GM23338 (cell line): Measurements from ENCODE around the gene MIAT. TPM values are rescaled to one million over a fixed set of nuclear protein-coding genes. Genes with fewer than 3 reads are reported as not detected.

Experiments used
- ATAC-seq: fragments of 200-7000 bp; cut with Tn5 transposase; 3 replicates; pipeline ENCODE4 v1.9.1; 2020
- DNase-seq: peaks from one replicate; pipeline ENCODE4 v3.0.0-alpha.2; 2015; ENCODE audit warnings: low spot score
- H2AFZ ChIP-seq: fragments of 200-600 bp; sonication (generic); 2 replicates; pipeline ENCODE4 v1.8.0; 2016; ENCODE audit warnings: antibody characterized with exemption, mild to moderate bottlenecking, moderate library complexity
- H3F3A ChIP-seq: fragments of 200-600 bp; sonication (generic); replicated peaks from 2 replicates; pipeline ENCODE4 v1.8.0; 2017; ENCODE audit warnings: antibody characterized with exemption, mixed run types, low read depth
- H3K27ac ChIP-seq: fragments of 200-600 bp; sonication (generic); 2 replicates; pipeline ENCODE4 v1.6.1; 2016; ENCODE audit warnings: low read depth
- H3K27me3 ChIP-seq: fragments of 200-600 bp; sonication (generic); 2 replicates; pipeline ENCODE4 v1.8.0; 2016; ENCODE audit warnings: mild to moderate bottlenecking, mixed run types, moderate library complexity; ENCODE audit not compliant: insufficient read depth
- H3K36me3 ChIP-seq: fragments of 200-600 bp; sonication (generic); 2 replicates; pipeline ENCODE4 v1.8.0; 2016; ENCODE audit warnings: mild to moderate bottlenecking; ENCODE audit not compliant: insufficient read depth
- H3K4me1 ChIP-seq: fragments of 200-600 bp; sonication (generic); 2 replicates; pipeline ENCODE4 v1.8.0; 2016; ENCODE audit warnings: mild to moderate bottlenecking, moderate library complexity; ENCODE audit not compliant: insufficient read depth
- H3K4me2 ChIP-seq: fragments of 200-600 bp; sonication (generic); 2 replicates; pipeline ENCODE4 v1.7.1; 2017; ENCODE audit warnings: mixed run types
- H3K4me3 ChIP-seq: fragments of 200-600 bp; sonication (generic); 2 replicates; pipeline ENCODE4 v1.6.1; 2016; ENCODE audit warnings: mixed run types
- H3K79me2 ChIP-seq: fragments of 200-600 bp; sonication (generic); replicated peaks from 2 replicates; pipeline ENCODE4 v1.8.0; 2017; ENCODE audit warnings: mild to moderate bottlenecking; ENCODE audit not compliant: insufficient read depth
- H3K9me2 ChIP-seq: fragments of 200-600 bp; sonication (generic); 2 replicates; pipeline ENCODE4 v1.8.0; 2017; ENCODE audit not compliant: insufficient read depth
- H4K20me1 ChIP-seq: fragments of 200-600 bp; sonication (generic); replicated peaks from 2 replicates; pipeline ENCODE4 v1.8.0; 2017; ENCODE audit warnings: mild to moderate bottlenecking; ENCODE audit not compliant: insufficient read depth
- H3K27ac Mint-ChIP-seq: 2 replicates; pipeline ENCODE4 v1.8.0; 2020; ENCODE audit warnings: inconsistent platforms, mild to moderate bottlenecking, moderate library complexity, mixed read lengths
- H3K27me3 Mint-ChIP-seq: 3 replicates; pipeline ENCODE4 v1.8.0; 2022; ENCODE audit warnings: low read depth, mild to moderate bottlenecking, moderate library complexity, mixed read lengths, inconsistent platforms; ENCODE audit not compliant: insufficient read depth, poor library complexity
- H3K36me3 Mint-ChIP-seq: 3 replicates; pipeline ENCODE4 v1.8.0; 2021; ENCODE audit warnings: low read depth, mild to moderate bottlenecking, inconsistent platforms, moderate library complexity, mixed read lengths
- H3K4me1 Mint-ChIP-seq: 3 replicates; pipeline ENCODE4 v1.8.0; 2020; ENCODE audit warnings: mild to moderate bottlenecking, inconsistent platforms, mixed read lengths
- H3K4me3 Mint-ChIP-seq: 3 replicates; pipeline ENCODE4 v1.8.0; 2021; ENCODE audit warnings: moderate library complexity, mild to moderate bottlenecking, inconsistent platforms, mixed read lengths
- H3K9me3 Mint-ChIP-seq: 3 replicates; pipeline ENCODE4 v1.8.0; 2020; ENCODE audit warnings: moderate library complexity, mild to moderate bottlenecking, inconsistent platforms, mixed read lengths
- CREB1 ChIP-seq: fragments of 250-450 bp; sonication (Bioruptor Pico); IDR thresholded peaks from 2 replicates; pipeline ENCODE4 v1.5.0; 2020; ENCODE audit warnings: low read depth, mild to moderate bottlenecking, moderate library complexity
- EZH2phosphoT487 ChIP-seq: fragments of 200-600 bp; sonication (generic); IDR thresholded peaks from one replicate; pipeline ENCODE4 v1.8.1; 2018; ENCODE audit warnings: antibody characterized with exemption; ENCODE audit not compliant: unreplicated experiment
- NANOG ChIP-seq: IDR thresholded peaks from 2 replicates; pipeline ENCODE4 v1.6.1; 2016; ENCODE audit warnings: antibody characterized with exemption, borderline replicate concordance
- ZNF114 ChIP-seq: fragments of 250-450 bp; sonication (Bioruptor Pico); IDR thresholded peaks from 2 replicates; pipeline ENCODE4 v1.5.0; 2020; ENCODE audit warnings: mild to moderate bottlenecking, moderate library complexity
- polyA plus RNA-seq: library from polyadenylated mRNA; unstranded; fragments of >200 nt; fragmentation: Nextera tagmentation; extraction: Ambion mirVana; gene quantifications from 2 replicates; pipeline ENCODE4 v1.2.1, GENCODE V29; 2016
- total RNA-seq: library from RNA; depleted of rRNA; stranded (reverse); fragments of >200 nt; shearing (Covaris generic); gene quantifications from 2 replicates; pipeline ENCODE4 v1.2.3, GENCODE V29; 2014
- TF ChIP-seq, protein P1 (sequence below): fragments of 250-450 bp; sonication (Bioruptor Pico); IDR thresholded peaks from 2 replicates; pipeline ENCODE4 v1.5.0; 2020; ENCODE audit warnings: mild to moderate bottlenecking, moderate library complexity

The MIAT gene
- total and polyA plus RNA-seq, 2 experiments from 2014 or later: 10.0 to 63.6 TPM

DNA sequence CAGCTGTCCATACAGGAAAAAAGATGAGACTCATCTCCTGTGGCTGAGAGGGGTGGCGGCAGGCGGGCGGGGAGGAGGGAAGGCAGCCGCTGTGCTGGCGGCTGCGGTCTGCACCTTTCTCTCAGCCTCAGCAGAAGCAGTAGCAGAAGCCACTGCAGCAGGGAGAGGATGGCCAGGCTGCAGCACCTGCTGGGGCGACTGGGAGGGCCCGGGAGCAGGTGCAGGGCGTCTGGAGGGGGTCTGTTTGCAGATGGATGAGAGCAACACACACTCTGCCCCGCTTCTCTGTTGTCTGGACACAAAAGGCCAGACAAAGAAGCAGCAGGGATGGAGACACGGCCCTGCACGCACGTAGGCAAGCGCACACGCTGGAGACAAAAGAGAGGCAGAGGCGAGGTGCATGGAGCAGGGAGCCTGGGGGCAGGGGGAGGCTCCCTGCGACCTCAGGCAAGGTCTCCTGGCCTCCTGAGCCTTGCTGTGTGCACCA, 9.3 kb upstream of the MIAT start:
- H3K4me3 Mint-ChIP-seq: peak overlapping the region; percentile 50
- TF ChIP-seq CREB1 (CRISPR knock-in tag) (peak; percentile 42), EZH2phosphoT487 (no peak)
- TF ChIP-seq, protein P1, sequence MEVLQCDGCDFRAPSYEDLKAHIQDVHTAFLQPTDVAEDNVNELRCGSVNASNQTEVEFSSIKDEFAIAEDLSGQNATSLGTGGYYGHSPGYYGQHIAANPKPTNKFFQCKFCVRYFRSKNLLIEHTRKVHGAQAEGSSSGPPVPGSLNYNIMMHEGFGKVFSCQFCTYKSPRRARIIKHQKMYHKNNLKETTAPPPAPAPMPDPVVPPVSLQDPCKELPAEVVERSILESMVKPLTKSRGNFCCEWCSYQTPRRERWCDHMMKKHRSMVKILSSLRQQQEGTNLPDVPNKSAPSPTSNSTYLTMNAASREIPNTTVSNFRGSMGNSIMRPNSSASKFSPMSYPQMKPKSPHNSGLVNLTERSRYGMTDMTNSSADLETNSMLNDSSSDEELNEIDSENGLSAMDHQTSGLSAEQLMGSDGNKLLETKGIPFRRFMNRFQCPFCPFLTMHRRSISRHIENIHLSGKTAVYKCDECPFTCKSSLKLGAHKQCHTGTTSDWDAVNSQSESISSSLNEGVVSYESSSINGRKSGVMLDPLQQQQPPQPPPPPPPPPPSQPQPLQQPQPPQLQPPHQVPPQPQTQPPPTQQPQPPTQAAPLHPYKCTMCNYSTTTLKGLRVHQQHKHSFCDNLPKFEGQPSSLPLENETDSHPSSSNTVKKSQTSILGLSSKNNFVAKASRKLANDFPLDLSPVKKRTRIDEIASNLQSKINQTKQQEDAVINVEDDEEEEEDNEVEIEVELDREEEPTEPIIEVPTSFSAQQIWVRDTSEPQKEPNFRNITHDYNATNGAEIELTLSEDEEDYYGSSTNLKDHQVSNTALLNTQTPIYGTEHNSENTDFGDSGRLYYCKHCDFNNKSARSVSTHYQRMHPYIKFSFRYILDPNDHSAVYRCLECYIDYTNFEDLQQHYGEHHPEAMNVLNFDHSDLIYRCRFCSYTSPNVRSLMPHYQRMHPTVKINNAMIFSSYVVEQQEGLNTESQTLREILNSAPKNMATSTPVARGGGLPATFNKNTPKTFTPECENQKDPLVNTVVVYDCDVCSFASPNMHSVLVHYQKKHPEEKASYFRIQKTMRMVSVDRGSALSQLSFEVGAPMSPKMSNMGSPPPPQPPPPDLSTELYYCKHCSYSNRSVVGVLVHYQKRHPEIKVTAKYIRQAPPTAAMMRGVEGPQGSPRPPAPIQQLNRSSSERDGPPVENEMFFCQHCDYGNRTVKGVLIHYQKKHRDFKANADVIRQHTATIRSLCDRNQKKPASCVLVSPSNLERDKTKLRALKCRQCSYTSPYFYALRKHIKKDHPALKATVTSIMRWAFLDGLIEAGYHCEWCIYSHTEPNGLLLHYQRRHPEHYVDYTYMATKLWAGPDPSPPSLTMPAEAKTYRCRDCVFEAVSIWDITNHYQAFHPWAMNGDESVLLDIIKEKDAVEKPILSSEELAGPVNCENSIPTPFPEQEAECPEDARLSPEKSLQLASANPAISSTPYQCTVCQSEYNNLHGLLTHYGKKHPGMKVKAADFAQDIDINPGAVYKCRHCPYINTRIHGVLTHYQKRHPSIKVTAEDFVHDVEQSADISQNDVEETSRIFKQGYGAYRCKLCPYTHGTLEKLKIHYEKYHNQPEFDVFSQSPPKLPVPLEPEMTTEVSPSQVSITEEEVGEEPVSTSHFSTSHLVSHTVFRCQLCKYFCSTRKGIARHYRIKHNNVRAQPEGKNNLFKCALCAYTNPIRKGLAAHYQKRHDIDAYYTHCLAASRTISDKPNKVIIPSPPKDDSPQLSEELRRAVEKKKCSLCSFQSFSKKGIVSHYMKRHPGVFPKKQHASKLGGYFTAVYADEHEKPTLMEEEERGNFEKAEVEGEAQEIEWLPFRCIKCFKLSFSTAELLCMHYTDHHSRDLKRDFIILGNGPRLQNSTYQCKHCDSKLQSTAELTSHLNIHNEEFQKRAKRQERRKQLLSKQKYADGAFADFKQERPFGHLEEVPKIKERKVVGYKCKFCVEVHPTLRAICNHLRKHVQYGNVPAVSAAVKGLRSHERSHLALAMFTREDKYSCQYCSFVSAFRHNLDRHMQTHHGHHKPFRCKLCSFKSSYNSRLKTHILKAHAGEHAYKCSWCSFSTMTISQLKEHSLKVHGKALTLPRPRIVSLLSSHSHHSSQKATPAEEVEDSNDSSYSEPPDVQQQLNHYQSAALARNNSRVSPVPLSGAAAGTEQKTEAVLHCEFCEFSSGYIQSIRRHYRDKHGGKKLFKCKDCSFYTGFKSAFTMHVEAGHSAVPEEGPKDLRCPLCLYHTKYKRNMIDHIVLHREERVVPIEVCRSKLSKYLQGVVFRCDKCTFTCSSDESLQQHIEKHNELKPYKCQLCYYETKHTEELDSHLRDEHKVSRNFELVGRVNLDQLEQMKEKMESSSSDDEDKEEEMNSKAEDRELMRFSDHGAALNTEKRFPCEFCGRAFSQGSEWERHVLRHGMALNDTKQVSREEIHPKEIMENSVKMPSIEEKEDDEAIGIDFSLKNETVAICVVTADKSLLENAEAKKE (CRISPR knock-in tag): peak; percentile 0; the same call in 1 of the 2 replicates
- peak; percentile 89 for DNase-seq
- peaks cover 67% of the 10 kb centered on the region for H3K4me1 Mint-ChIP-seq
- H3K27me3 Mint-ChIP-seq: peaks cover 23% of the 10 kb centered on the region
- H3K36me3 ChIP-seq: no peaks in the 10 kb centered on the region
- no peaks in the 10 kb centered on the region for H3K36me3 Mint-ChIP-seq
- peaks cover 68% of the 10 kb centered on the region for H3K4me1 ChIP-seq
- no peaks in the 10 kb centered on the region for H3K27me3 ChIP-seq
- peak overlapping the region; percentile 43; the same call in 1 of the 2 replicates for H3K4me3 ChIP-seq
- peak overlapping the region; percentile 30; the same call in 1 of the 2 replicates for H2AFZ ChIP-seq
- no peaks in the 10 kb centered on the region for H3K9me2 ChIP-seq
- peak overlapping the region; percentile 41 for H3K4me2 ChIP-seq
- H3F3A ChIP-seq: peaks cover 22% of the 10 kb centered on the region
- peak; percentile 76 for ATAC-seq
- no peaks in the 10 kb centered on the region for H3K79me2 ChIP-seq
- peak overlapping the region; percentile 83; the same call in 1 of the 2 replicates for H3K27ac Mint-ChIP-seq
- no peaks in the 10 kb centered on the region for H4K20me1 ChIP-seq
- H3K27ac ChIP-seq: peak overlapping the region; percentile 76
- no peaks in the 10 kb centered on the region; the same call in 2 of the 3 replicates for H3K9me3 Mint-ChIP-seq

DNA sequence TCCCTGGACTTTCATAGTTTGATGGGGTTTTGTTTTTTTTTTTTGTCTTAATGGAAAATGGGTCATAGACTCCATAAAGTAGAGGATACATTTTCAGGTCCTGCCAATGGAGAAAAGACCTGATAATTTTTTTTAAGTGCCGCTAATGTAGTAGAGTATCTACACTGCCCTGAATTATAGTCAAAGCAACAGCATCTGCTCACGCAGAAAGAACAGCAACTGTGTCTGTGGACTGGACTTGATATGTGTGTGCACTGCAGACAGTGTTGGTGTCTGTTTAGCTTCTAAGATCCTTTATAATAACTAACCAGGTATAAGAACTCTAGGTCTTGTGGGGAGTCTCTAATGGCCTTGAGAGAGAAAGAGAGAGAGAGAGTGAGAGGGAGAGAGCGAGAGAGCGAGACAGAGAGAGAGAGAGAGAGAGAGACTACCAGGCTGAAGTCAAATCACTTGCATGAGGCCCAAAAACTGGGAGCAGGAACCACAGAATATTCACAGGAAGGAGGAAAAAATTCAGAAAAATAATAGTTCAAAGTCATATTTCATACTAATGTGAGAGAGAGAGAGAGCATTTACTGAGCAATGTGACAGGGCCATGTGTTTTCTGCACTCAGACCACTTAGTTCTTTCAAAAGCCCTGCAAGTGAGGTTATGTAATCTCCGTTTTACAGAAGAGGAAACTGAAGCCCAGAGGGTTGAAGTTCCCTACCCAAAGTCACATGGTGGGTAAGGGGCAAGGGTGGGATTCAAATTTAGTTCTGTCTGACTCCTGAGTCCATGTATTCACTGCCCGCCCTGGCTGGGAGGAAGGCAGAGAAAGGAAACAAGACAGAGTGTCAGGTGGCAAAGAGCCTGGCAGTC, 8.6 kb upstream of the MIAT start:
- no peak for ATAC-seq
- H3K27ac ChIP-seq: peak overlapping the region; percentile 76
- Mint-ChIP-seq H3K27me3 (peaks cover 21% of the 10 kb centered on the region), H3K36me3 (no peaks in the 10 kb centered on the region), H3K9me3 (no peaks in the 10 kb centered on the region; the same call in 2 of the 3 replicates), H3K4me1 (peaks cover 61% of the 10 kb centered on the region), H3K4me3 (peak overlapping the region; percentile 50), H3K27ac (peak overlapping the region; percentile 83; the same call in 1 of the 2 replicates)
- H3F3A ChIP-seq: peaks cover 15% of the 10 kb centered on the region
- no peaks in the 10 kb centered on the region for H3K27me3 ChIP-seq
- H3K36me3 ChIP-seq: no peaks in the 10 kb centered on the region
- H3K4me3 ChIP-seq: peak overlapping the region; percentile 43; the same call in 1 of the 2 replicates
- H4K20me1 ChIP-seq: no peaks in the 10 kb centered on the region
- H3K4me1 ChIP-seq: peaks cover 61% of the 10 kb centered on the region
- H2AFZ ChIP-seq: no peak overlapping the region
- H3K9me2 ChIP-seq: no peaks in the 10 kb centered on the region
- H3K79me2 ChIP-seq: no peaks in the 10 kb centered on the region
- no peak for DNase-seq
- H3K4me2 ChIP-seq: peak overlapping the region; percentile 41
- no peak for TF ChIP-seq NANOG
- TF ChIP-seq ZNF114 (CRISPR knock-in tag): no peak
